ENCODE data around the gene CLECL1.

The CLECL1 gene

GRCh38 chr12:9735601-9736000 is 2.7 kb upstream of the CLECL1 start:
- Histone ChIP-seq H3K27me3 (ENCODE audit: control insufficient read depth, insufficient read depth, low read length) (no peaks in the 10 kb centered on the region), H3K9me3 (ENCODE audit: control insufficient read depth, insufficient read depth, low read depth, low read length) (no peaks in the 10 kb centered on the region), H3K4me1 (ENCODE audit: control insufficient read depth, insufficient read depth, low read length) (no peaks in the 10 kb centered on the region), H3K36me3 (ENCODE audit: control insufficient read depth, insufficient read depth, low read length) (no peaks in the 10 kb centered on the region), H3K9ac (ENCODE audit: low read length) (no peak overlapping the region), H3K4me3 (ENCODE audit: low read depth, low read length) (no peak overlapping the region), H3K27ac (ENCODE audit: low read depth, low read length) (no peak overlapping the region)

- Histone ChIP-seq H3K27ac (ENCODE audit: low read depth, low read length) (no peak overlapping the region), H3K4me1 (ENCODE audit: control insufficient read depth, insufficient read depth, low read length) (no peaks in the 10 kb centered on the region), H3K9ac (ENCODE audit: low read length) (no peak overlapping the region), H3K4me3 (ENCODE audit: low read depth, low read length) (no peak overlapping the region), H3K27me3 (ENCODE audit: control insufficient read depth, insufficient read depth, low read length) (no peaks in the 10 kb centered on the region), H3K9me3 (ENCODE audit: control insufficient read depth, insufficient read depth, low read depth, low read length) (no peaks in the 10 kb centered on the region), H3K36me3 (ENCODE audit: control insufficient read depth, insufficient read depth, low read length) (no peaks in the 10 kb centered on the region)
Measured at GRCh38 chr12:9731797-9732196, 1.1 kb downstream of the CLECL1 start.

- Histone ChIP-seq H3K36me3 (ENCODE audit: control insufficient read depth, insufficient read depth, low read length) (no peaks in the 10 kb centered on the region), H3K9me3 (ENCODE audit: control insufficient read depth, insufficient read depth, low read depth, low read length) (no peaks in the 10 kb centered on the region), H3K27ac (ENCODE audit: low read depth, low read length) (no peak overlapping the region), H3K4me3 (ENCODE audit: low read depth, low read length) (no peak overlapping the region), H3K27me3 (ENCODE audit: control insufficient read depth, insufficient read depth, low read length) (no peaks in the 10 kb centered on the region), H3K4me1 (ENCODE audit: control insufficient read depth, insufficient read depth, low read length) (no peaks in the 10 kb centered on the region), H3K9ac (ENCODE audit: low read length) (no peak overlapping the region)
Measured at GRCh38 chr12:9731393-9731792, 1.5 kb downstream of the CLECL1 start.

- H3K36me3 ChIP-seq (ENCODE audit: control insufficient read depth, insufficient read depth, low read length): no peaks in the 10 kb centered on the region
- H3K9ac ChIP-seq (ENCODE audit: low read length): no peak overlapping the region
- H3K9me3 ChIP-seq (ENCODE audit: control insufficient read depth, insufficient read depth, low read depth, low read length): no peaks in the 10 kb centered on the region
- no peak overlapping the region for H3K27ac ChIP-seq (ENCODE audit: low read depth, low read length)
- H3K27me3 ChIP-seq (ENCODE audit: control insufficient read depth, insufficient read depth, low read length): no peaks in the 10 kb centered on the region
- no peaks in the 10 kb centered on the region for H3K4me1 ChIP-seq (ENCODE audit: control insufficient read depth, insufficient read depth, low read length)
- H3K4me3 ChIP-seq (ENCODE audit: low read depth, low read length): no peak overlapping the region
Measured at GRCh38 chr12:9730591-9730990, 2.3 kb downstream of the CLECL1 start.

- Histone ChIP-seq H3K9ac (ENCODE audit: low read length) (no peak overlapping the region), H3K27ac (ENCODE audit: low read depth, low read length) (no peak overlapping the region), H3K36me3 (ENCODE audit: control insufficient read depth, insufficient read depth, low read length) (no peaks in the 10 kb centered on the region), H3K4me1 (ENCODE audit: control insufficient read depth, insufficient read depth, low read length) (no peaks in the 10 kb centered on the region), H3K9me3 (ENCODE audit: control insufficient read depth, insufficient read depth, low read depth, low read length) (no peaks in the 10 kb centered on the region), H3K27me3 (ENCODE audit: control insufficient read depth, insufficient read depth, low read length) (no peaks in the 10 kb centered on the region), H3K4me3 (ENCODE audit: low read depth, low read length) (no peak overlapping the region)
Measured at GRCh38 chr12:9730011-9730410, 2.9 kb downstream of the CLECL1 start.

- H3K4me1 ChIP-seq (ENCODE audit: control insufficient read depth, insufficient read depth, low read length): no peaks in the 10 kb centered on the region
- H3K36me3 ChIP-seq (ENCODE audit: control insufficient read depth, insufficient read depth, low read length): no peaks in the 10 kb centered on the region
- no peak overlapping the region for H3K9ac ChIP-seq (ENCODE audit: low read length)
- no peaks in the 10 kb centered on the region for H3K9me3 ChIP-seq (ENCODE audit: control insufficient read depth, insufficient read depth, low read depth, low read length)
- H3K27me3 ChIP-seq (ENCODE audit: control insufficient read depth, insufficient read depth, low read length): no peaks in the 10 kb centered on the region
- no peak overlapping the region for H3K4me3 ChIP-seq (ENCODE audit: low read depth, low read length)
- H3K27ac ChIP-seq (ENCODE audit: low read depth, low read length): no peak overlapping the region
Measured at GRCh38 chr12:9729082-9729481, 3.8 kb downstream of the CLECL1 start.

- H3K4me3 ChIP-seq (ENCODE audit: low read depth, low read length): no peak overlapping the region
- no peak overlapping the region for H3K9ac ChIP-seq (ENCODE audit: low read length)
- no peak overlapping the region for H3K27ac ChIP-seq (ENCODE audit: low read depth, low read length)
- no peaks in the 10 kb centered on the region for H3K27me3 ChIP-seq (ENCODE audit: control insufficient read depth, insufficient read depth, low read length)
- no peaks in the 10 kb centered on the region for H3K4me1 ChIP-seq (ENCODE audit: control insufficient read depth, insufficient read depth, low read length)
- H3K9me3 ChIP-seq (ENCODE audit: control insufficient read depth, insufficient read depth, low read depth, low read length): no peaks in the 10 kb centered on the region
- no peaks in the 10 kb centered on the region for H3K36me3 ChIP-seq (ENCODE audit: control insufficient read depth, insufficient read depth, low read length)
Measured at GRCh38 chr12:9727813-9728212, 5.1 kb downstream of the CLECL1 start.

- H3K4me1 ChIP-seq (ENCODE audit: control insufficient read depth, insufficient read depth, low read length): no peaks in the 10 kb centered on the region
- no peaks in the 10 kb centered on the region for H3K27me3 ChIP-seq (ENCODE audit: control insufficient read depth, insufficient read depth, low read length)
- no peaks in the 10 kb centered on the region for H3K36me3 ChIP-seq (ENCODE audit: control insufficient read depth, insufficient read depth, low read length)
- no peak overlapping the region for H3K9ac ChIP-seq (ENCODE audit: low read length)
- H3K9me3 ChIP-seq (ENCODE audit: control insufficient read depth, insufficient read depth, low read depth, low read length): no peaks in the 10 kb centered on the region
- no peak overlapping the region for H3K4me3 ChIP-seq (ENCODE audit: low read depth, low read length)
- H3K27ac ChIP-seq (ENCODE audit: low read depth, low read length): no peak overlapping the region
Measured at GRCh38 chr12:9725213-9725870, 7.6 kb downstream of the CLECL1 start.

GRCh38 chr12:9724023-9724422 is 8.9 kb downstream of the CLECL1 start:
- no peak overlapping the region for H3K4me3 ChIP-seq (ENCODE audit: low read depth, low read length)
- no peaks in the 10 kb centered on the region for H3K4me1 ChIP-seq (ENCODE audit: control insufficient read depth, insufficient read depth, low read length)
- no peak overlapping the region for H3K9ac ChIP-seq (ENCODE audit: low read length)
- no peaks in the 10 kb centered on the region for H3K27me3 ChIP-seq (ENCODE audit: control insufficient read depth, insufficient read depth, low read length)
- H3K27ac ChIP-seq (ENCODE audit: low read depth, low read length): no peak overlapping the region
- H3K36me3 ChIP-seq (ENCODE audit: control insufficient read depth, insufficient read depth, low read length): no peaks in the 10 kb centered on the region
- H3K9me3 ChIP-seq (ENCODE audit: control insufficient read depth, insufficient read depth, low read depth, low read length): no peaks in the 10 kb centered on the region

GRCh38 chr12:9721394-9722092 is 11.4 kb downstream of the CLECL1 start:
- Histone ChIP-seq H3K4me3 (ENCODE audit: low read depth, low read length) (no peak overlapping the region), H3K4me1 (ENCODE audit: control insufficient read depth, insufficient read depth, low read length) (no peaks in the 10 kb centered on the region), H3K9me3 (ENCODE audit: control insufficient read depth, insufficient read depth, low read depth, low read length) (no peaks in the 10 kb centered on the region), H3K27me3 (ENCODE audit: control insufficient read depth, insufficient read depth, low read length) (no peaks in the 10 kb centered on the region), H3K36me3 (ENCODE audit: control insufficient read depth, insufficient read depth, low read length) (no peaks in the 10 kb centered on the region), H3K9ac (ENCODE audit: low read length) (no peak overlapping the region), H3K27ac (ENCODE audit: low read depth, low read length) (no peak overlapping the region)

- Histone ChIP-seq H3K4me3 (ENCODE audit: low read depth, low read length) (no peak overlapping the region), H3K27me3 (ENCODE audit: control insufficient read depth, insufficient read depth, low read length) (no peaks in the 10 kb centered on the region), H3K27ac (ENCODE audit: low read depth, low read length) (no peak overlapping the region), H3K36me3 (ENCODE audit: control insufficient read depth, insufficient read depth, low read length) (no peaks in the 10 kb centered on the region), H3K9me3 (ENCODE audit: control insufficient read depth, insufficient read depth, low read depth, low read length) (no peaks in the 10 kb centered on the region), H3K9ac (ENCODE audit: low read length) (no peak overlapping the region), H3K4me1 (ENCODE audit: control insufficient read depth, insufficient read depth, low read length) (no peaks in the 10 kb centered on the region)
Measured at GRCh38 chr12:9719790-9720189, 13.1 kb downstream of the CLECL1 start.
